SU-DHL-6 (cell line): Measurements from ENCODE around the gene TNNI3K.

Experiments used
- EZH2phosphoT487 ChIP-seq: fragments of 200-600 bp; sonication (generic), shearing (Covaris generic); conservative IDR thresholded peaks from 2 replicates; pipeline ENCODE4 v1.6.1; 2018; ENCODE audit warnings: mild to moderate bottlenecking, antibody characterized with exemption, low read length, moderate library complexity, mixed read lengths
- TF ChIP-seq, protein P1 (sequence below): fragments of 200-600 bp; sonication (generic); IDR thresholded peaks from one replicate; pipeline ENCODE4 v1.5.1; 2017; ENCODE audit warnings: antibody characterized with exemption, mild to moderate bottlenecking, low read length, moderate library complexity; ENCODE audit not compliant: insufficient read depth, poor library complexity, severe bottlenecking

DNA sequence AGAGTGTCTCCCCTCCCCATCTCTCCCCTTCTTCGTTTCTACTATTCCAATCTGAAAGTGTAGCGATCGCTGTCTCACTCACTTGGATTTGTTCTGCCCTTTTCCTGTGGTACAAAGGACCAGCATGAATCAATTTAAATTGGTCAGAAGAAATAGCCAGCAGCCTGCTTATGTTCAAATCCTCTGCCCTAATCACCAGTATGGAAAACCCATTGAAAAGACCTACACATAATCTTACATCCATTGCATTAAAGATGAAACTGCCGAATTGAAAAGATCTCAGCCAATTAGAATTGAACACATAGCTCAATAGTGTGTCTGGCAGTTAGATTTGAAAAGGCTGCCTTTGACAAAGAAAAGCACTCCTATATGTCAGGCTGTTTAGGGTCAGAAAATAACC is 122.6 kb downstream of the TNNI3K start:
- TF ChIP-seq, protein P1, sequence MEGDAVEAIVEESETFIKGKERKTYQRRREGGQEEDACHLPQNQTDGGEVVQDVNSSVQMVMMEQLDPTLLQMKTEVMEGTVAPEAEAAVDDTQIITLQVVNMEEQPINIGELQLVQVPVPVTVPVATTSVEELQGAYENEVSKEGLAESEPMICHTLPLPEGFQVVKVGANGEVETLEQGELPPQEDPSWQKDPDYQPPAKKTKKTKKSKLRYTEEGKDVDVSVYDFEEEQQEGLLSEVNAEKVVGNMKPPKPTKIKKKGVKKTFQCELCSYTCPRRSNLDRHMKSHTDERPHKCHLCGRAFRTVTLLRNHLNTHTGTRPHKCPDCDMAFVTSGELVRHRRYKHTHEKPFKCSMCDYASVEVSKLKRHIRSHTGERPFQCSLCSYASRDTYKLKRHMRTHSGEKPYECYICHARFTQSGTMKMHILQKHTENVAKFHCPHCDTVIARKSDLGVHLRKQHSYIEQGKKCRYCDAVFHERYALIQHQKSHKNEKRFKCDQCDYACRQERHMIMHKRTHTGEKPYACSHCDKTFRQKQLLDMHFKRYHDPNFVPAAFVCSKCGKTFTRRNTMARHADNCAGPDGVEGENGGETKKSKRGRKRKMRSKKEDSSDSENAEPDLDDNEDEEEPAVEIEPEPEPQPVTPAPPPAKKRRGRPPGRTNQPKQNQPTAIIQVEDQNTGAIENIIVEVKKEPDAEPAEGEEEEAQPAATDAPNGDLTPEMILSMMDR: no peak
- TF ChIP-seq EZH2phosphoT487: no peak
